Left ventricle myocardium inferior (tissue), 1 donor: ENCODE measurements around the gene NBPF3. TPM values are rescaled to one million over a fixed set of nuclear protein-coding genes. Genes with fewer than 3 reads are reported as not detected.
"Not testable (repeated sequence)": the region's sequence is repeated elsewhere in the genome, so short reads cannot be mapped to it uniquely, and the experiment has no call there.

ENCODE experiments used
- DNase-seq: peaks from one replicate; pipeline ENCODE4 v3.0.0-alpha.2; 2020
- H3K27ac ChIP-seq: fragments of 200-600 bp; replicated peaks from 2 replicates; pipeline ENCODE4 v1.8.0; 2021
- H3K27me3 ChIP-seq: fragments of 200-600 bp; 2 replicates; pipeline ENCODE4 v1.8.0; 2021; ENCODE audit warnings: low read depth
- H3K36me3 ChIP-seq: fragments of 200-600 bp; 2 replicates; pipeline ENCODE4 v1.8.0; 2021
- H3K4me1 ChIP-seq: fragments of 200-600 bp; 2 replicates; pipeline ENCODE4 v1.8.0; 2021
- H3K4me3 ChIP-seq: fragments of 200-600 bp; 2 replicates; pipeline ENCODE4 v1.8.0; 2021; ENCODE audit warnings: mild to moderate bottlenecking, moderate library complexity
- H3K9me3 ChIP-seq: fragments of 200-600 bp; replicated peaks from 2 replicates; pipeline ENCODE4 v1.8.0; 2021
- intact Hi-C: fragments of 100-400 bp; cut with micrococcal nuclease; formaldehyde crosslinking; loops from one replicate; pipeline ENCODE4 v1.11.0; 2022
- total RNA-seq: library from RNA; stranded (reverse); fragmentation: NEBNext Ultra II Directional; extraction: Animal tissue kit (Norgen Biotek cat#: 25700); gene quantifications from one replicate; pipeline ENCODE4 v1.2.1, GENCODE V29; 2021
- TF ChIP-seq, protein P1 (sequence below): fragments of 200-600 bp; IDR thresholded peaks from 2 replicates; pipeline ENCODE4 v1.8.0; 2021; ENCODE audit warnings: antibody characterized with exemption, mild to moderate bottlenecking, borderline replicate concordance
- donor health status: DM: no; HTN: yes; CAD: no; lungs with severe emphysema.

Gene NBPF3
- total RNA-seq, 1 donor from 2014 or later: 5.1 TPM

DNA sequence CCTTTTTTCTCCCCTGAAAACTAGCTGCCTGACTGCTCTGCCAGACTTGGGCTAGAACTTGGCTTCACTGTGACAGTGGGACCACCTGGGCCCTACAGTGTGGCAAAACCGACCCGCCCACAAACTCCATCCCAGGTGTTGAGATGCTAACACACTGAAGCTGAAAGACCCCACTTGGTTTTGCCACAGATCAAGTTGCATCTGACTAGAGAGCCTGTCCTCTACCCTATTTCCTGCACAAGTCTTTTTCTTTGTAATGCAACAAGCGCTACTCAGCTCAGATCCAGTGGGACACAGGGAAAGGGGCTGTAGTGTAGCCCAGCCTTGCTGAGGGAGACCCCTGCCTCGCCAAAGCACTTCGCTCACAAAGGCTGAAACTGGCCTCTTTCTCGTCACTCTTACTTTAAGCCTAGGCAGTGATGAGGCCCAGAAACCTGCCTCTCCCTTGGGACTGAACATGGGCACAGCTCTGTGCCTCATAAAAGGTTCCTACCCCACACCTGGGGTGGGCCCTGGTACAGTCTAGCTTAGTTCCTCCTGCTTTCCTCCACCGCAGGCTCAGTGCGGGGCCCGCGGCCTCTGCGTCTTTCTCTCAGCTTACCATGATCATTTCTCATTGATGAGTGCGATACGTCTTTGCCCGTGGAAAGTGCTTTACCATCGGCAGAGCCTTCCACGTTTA is 79.0 kb downstream of the NBPF3 start:
- intact Hi-C loops: loop anchor here (10.0 kb wide), 1 partner anchor 56 kb away; no protein-coding TSS in a partner anchor
- H3K4me1 ChIP-seq: no peaks in the 10 kb centered on the region

DNA sequence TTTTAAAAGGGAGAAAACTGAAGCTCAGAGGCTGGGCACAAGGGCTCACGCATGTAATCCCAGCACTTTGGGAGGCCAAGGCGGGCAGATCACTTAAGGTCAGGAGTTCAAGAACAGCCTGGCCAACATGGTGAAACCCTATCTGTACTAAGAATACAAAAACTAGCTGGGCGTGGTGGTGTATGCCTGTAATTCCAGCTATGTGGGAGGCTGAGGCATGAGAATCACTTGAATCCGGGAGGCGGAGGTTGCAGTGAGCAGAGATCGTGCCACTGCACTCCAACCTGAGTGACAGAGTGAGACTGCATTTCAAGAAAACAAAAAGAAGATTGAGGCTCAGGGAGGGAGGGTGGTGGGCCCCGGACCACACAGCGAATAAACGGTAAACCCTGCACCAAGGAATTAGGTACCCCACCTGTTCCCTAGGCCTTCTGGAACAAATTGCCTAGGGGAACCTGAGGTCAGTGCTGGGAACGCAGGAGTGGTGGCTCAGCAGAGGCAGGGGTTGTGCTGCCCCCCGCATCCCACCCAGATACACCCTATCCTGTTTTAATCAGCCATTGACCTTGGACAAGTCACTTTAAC is 79.6 kb downstream of the NBPF3 start:
- not testable (repeated sequence) for H3K4me1 ChIP-seq, H3K4me3 ChIP-seq, H3K27ac ChIP-seq, DNase-seq, H3K27me3 ChIP-seq, H3K36me3 ChIP-seq, H3K9me3 ChIP-seq
- intact Hi-C loops: loop anchor here (10.0 kb wide), 1 partner anchor 55 kb away; no protein-coding TSS in a partner anchor

More for the DNA sequence above, 79.0 kb downstream of the NBPF3 start:
- TF ChIP-seq, protein P1, sequence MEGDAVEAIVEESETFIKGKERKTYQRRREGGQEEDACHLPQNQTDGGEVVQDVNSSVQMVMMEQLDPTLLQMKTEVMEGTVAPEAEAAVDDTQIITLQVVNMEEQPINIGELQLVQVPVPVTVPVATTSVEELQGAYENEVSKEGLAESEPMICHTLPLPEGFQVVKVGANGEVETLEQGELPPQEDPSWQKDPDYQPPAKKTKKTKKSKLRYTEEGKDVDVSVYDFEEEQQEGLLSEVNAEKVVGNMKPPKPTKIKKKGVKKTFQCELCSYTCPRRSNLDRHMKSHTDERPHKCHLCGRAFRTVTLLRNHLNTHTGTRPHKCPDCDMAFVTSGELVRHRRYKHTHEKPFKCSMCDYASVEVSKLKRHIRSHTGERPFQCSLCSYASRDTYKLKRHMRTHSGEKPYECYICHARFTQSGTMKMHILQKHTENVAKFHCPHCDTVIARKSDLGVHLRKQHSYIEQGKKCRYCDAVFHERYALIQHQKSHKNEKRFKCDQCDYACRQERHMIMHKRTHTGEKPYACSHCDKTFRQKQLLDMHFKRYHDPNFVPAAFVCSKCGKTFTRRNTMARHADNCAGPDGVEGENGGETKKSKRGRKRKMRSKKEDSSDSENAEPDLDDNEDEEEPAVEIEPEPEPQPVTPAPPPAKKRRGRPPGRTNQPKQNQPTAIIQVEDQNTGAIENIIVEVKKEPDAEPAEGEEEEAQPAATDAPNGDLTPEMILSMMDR: no peak
- Histone ChIP-seq H3K27me3 (no peaks in the 10 kb centered on the region), H3K36me3 (no peaks in the 10 kb centered on the region), H3K27ac (no peak overlapping the region), H3K4me3 (no peak overlapping the region), H3K9me3 (no peaks in the 10 kb centered on the region)
- DNase-seq: no peak

DNA sequence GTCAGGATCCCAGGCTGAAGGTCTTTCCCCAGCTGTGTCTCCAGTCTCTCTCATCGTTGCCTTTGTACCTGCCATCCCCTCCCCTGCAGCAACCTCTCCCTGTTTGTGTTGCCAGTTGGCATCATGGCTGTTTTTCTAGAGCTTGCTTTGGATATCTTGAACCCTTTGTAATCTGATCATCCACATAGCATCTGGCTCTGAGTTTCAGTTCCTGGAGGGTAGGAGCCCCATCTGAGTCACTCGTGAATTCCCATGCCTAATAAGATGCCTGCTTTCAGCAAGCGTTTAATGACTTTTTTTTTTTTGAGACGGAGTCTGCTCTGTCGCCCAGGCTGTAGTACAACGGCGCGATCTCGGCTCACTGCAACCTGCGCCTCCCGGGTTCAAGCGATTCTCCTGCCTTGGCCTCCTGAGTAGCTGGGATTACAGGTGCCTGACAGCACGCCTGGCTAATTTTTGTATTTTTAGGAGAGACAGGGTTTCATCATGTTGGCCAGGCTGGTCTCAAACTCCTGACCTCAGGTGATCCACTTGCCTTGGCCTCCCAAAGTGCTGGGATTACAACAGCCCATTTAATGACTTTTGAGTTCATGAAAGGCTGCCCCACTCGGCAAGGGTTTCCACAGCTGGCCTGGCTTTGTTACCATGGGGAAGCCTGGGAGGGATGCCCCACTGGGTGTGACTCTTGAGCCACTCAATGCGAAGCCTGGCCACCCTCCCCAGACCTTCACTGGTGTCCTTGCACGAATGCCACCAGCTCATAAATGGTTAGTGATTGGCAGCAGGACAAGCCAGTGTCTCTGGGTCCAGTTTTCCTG is 81.2 kb downstream of the NBPF3 start:
- TF ChIP-seq, protein P1: no peak
- H3K36me3 ChIP-seq: no peaks in the 10 kb centered on the region
- no peak overlapping the region for H3K27ac ChIP-seq
- H3K27me3 ChIP-seq: no peaks in the 10 kb centered on the region
- no peak overlapping the region for H3K4me3 ChIP-seq
- intact Hi-C loops: no loop called here
- H3K9me3 ChIP-seq: no peaks in the 10 kb centered on the region
- DNase-seq: no peak
- H3K4me1 ChIP-seq: peaks cover 11% of the 10 kb centered on the region

DNA sequence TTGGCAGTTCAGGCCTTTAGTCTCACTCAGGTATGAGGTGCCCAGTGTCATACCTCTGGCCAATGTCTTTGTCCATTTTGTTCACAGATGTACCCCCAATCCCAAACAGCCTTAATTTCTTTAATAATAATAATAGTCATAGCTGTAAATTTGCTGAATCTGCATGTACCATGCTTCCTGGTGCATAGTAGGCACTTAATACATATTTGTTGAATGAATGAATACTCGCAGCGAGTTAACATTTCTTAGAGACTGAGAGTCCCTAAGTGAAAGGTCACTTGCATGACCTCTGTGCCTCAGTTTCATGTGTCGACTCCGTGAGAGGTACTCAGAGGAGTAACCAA is 81.8 kb downstream of the NBPF3 start:
- Histone ChIP-seq H3K27me3 (no peaks in the 10 kb centered on the region), H3K36me3 (no peaks in the 10 kb centered on the region), H3K27ac (no peak overlapping the region), H3K4me3 (no peak overlapping the region), H3K9me3 (no peaks in the 10 kb centered on the region), H3K4me1 (peaks cover 11% of the 10 kb centered on the region)
- DNase-seq: no peak
- TF ChIP-seq, protein P1: no peak
- intact Hi-C loops: no loop called here

DNA sequence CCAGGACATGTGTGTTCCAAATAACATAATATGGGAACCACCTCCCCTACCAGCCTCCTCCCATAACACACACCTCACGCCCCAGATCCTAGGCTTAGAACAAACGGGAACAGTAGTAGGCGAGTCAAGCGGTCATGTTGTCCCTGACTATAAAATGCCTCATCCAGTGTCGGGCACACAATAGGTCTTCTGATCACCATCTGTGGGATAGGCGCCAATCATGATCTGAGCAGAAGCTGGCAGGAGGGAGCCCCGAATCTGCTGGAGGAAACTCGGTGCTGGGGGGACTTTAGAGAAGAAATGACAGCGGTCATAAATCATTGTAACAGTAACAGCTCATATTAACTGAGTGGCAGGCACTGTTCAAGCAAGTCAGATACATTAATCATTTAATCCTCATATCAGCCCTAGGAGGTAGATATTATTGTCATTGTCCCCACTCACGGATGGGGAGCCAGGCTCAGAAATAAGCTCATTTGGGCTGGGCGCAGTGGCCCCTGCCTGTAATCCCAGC is 82.6 kb downstream of the NBPF3 start:
- no peaks in the 10 kb centered on the region for H3K27me3 ChIP-seq
- no peaks in the 10 kb centered on the region for H3K36me3 ChIP-seq
- TF ChIP-seq, protein P1: no peak
- H3K4me1 ChIP-seq: peaks cover 11% of the 10 kb centered on the region
- H3K9me3 ChIP-seq: no peaks in the 10 kb centered on the region
- H3K4me3 ChIP-seq: no peak overlapping the region
- no peak overlapping the region for H3K27ac ChIP-seq
- intact Hi-C loops: no loop called here
- DNase-seq: no peak
